Esophagus squamous epithelium (tissue), 5 donors: ENCODE data around the gene TRMT44. TPM values are rescaled to one million over a fixed set of nuclear protein-coding genes. Genes with fewer than 3 reads are reported as not detected.

ENCODE experiments used
- DNase-seq: peaks from one replicate; lab custom pipeline; 2025; lab: John Stamatoyannopoulos, UW
- H3K27ac ChIP-seq, 4 donors: fragments of 200-600 bp; sonication (generic); one replicate each; pipeline ENCODE4 v1.5.1; 2016 to 2019; ENCODE audit warnings: mild to moderate bottlenecking in 1 of 4
- H3K27me3 ChIP-seq, 4 donors: fragments of 200-600 bp; sonication (generic); 1 replicate in 3 of 4; 2 replicates in 1 of 4; pipeline versions ENCODE4 v1.5.1 to v1.6.0; 2017 to 2021; ENCODE audit warnings: antibody characterized with exemption in 1 of 4
- H3K36me3 ChIP-seq, 3 donors: fragments of 200-600 bp; sonication (generic); one replicate each; pipeline ENCODE4 v1.5.1; 2016 to 2019
- H3K4me1 ChIP-seq, 3 donors: fragments of 200-600 bp; sonication (generic); one replicate each; pipeline ENCODE4 v1.5.1; 2017 to 2019
- H3K4me3 ChIP-seq, 4 donors: fragments of 200-600 bp; sonication (generic); 1 replicate in 3 of 4; 2 replicates in 1 of 4; pipeline ENCODE4 v1.5.1; 2016 to 2019; ENCODE audit warnings: mild to moderate bottlenecking in 2 of 4, moderate library complexity in 1 of 4
- H3K9me3 ChIP-seq, 3 donors: fragments of 200-600 bp; sonication (generic); one replicate each; pipeline ENCODE4 v1.5.1; 2016 to 2019
- CTCF ChIP-seq, 6 experiments: fragments of 450-650 bp in 4 of 6; fragments of 200-600 bp in 2 of 6; sonication (generic) in 2 of 6; IDR thresholded peaks; one replicate each; pipeline ENCODE4 v1.5.1; 2016 to 2019; ENCODE audit warnings: antibody characterized with exemption in 6 of 6, mild to moderate bottlenecking in 4 of 6, moderate library complexity in 4 of 6
- POLR2A ChIP-seq, 4 donors: fragments of 450-650 bp; IDR thresholded peaks; one replicate each; pipeline ENCODE4 v1.6.1; 2017; ENCODE audit warnings: antibody characterized with exemption in 4 of 4, mild to moderate bottlenecking in 4 of 4, moderate library complexity in 3 of 4
- WGBS, 2 donors: methylation state at CpG; one replicate each; pipeline ENCODE4 v1.1.5; 2018; 5-methylcytosine and 5-hydroxymethylcytosine counted together
- intact Hi-C: fragments of 100-400 bp; cut with DNase I; formaldehyde crosslinking; loops from one replicate; pipeline ENCODE4 v1.15.0; 2022
- total RNA-seq, 4 donors: library from RNA; depleted of rRNA; stranded (reverse); fragments of >200 nt; gene quantifications; one replicate each; pipeline ENCODE4 v1.1.0, GENCODE V29; 2016
- donor health status: DM: yes; HTN: yes; CAD: no.

The TRMT44 gene
- total RNA-seq, 4 donors from 2014 or later = 26.8 to 31.7 (median 28.8) TPM

DNA sequence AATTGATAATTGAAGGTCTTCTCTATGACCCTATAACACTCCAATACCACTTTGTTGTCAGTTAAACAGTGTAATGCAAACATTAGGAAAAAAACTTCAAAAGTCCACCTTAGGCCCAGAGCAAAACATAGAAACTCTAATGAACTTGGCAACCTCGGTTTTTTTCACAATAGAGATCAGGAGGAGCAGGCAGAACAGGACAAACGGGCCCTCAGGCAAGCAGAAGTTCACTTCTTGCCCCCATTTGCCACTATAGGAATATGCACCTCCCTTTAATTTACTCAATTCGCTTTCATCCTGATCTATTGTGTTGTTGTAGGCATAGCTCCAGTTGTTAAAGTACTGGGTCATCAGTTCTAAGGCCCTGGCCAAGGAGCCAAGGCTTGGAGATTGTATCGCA is 18.2 kb upstream of the TRMT44 start:
- 19 to 67% methylated on average over 4 of the region's 4 CpGs for WGBS, 2 donors
- Histone ChIP-seq H3K4me1 (peaks cover 27 to 82% (median 37%) of the 10 kb centered on the region in 3 donors), H3K27ac (peak overlapping the region in 3 of 4 donors; percentile 6 to 67 (median 65)), H3K36me3 (peaks cover 0 to 26% (median 0%) of the 10 kb centered on the region in 3 donors), H3K27me3 (no peaks in the 10 kb centered on the region), H3K4me3 (no peak overlapping the region), H3K9me3 (no peaks in the 10 kb centered on the region)
- no peak for DNase-seq
- TF ChIP-seq POLR2A (IDR thresholded peaks at IDR 0.05) (no peak), CTCF (IDR thresholded peaks at IDR 0.05) (no peak)
- intact Hi-C loops = no loop called here

DNA sequence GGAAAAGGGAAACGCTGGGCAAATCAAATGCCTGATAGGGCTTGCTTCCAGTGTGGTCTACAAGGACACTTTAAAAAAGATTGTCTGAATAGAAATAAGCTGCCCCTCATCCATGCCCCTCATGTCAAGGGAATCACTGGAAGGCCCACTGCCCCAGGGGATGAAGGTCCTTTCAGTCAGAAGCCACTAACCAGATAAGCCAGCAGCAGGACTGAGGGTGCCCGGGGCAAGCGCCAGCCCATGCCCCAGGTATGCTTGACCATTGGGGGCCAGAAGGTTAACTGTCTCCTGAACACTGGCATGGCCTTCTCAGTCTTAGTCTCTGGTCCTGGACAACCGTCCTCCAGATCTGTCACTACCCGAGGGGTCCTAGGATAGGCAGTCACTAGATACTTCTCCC is 17.8 kb upstream of the TRMT44 start:
- H3K27ac ChIP-seq = peak overlapping the region in 3 of 4 donors; percentile 6 to 67 (median 65)
- no peak for TF ChIP-seq CTCF (IDR thresholded peaks at IDR 0.05)
- TF ChIP-seq POLR2A (IDR thresholded peaks at IDR 0.05) = no peak
- no peak for DNase-seq
- no peaks in the 10 kb centered on the region for H3K27me3 ChIP-seq
- peaks cover 31 to 86% (median 41%) of the 10 kb centered on the region in 3 donors for H3K4me1 ChIP-seq
- H3K36me3 ChIP-seq = peaks cover 0 to 22% (median 0%) of the 10 kb centered on the region in 3 donors
- no peak overlapping the region for H3K4me3 ChIP-seq
- H3K9me3 ChIP-seq = no peaks in the 10 kb centered on the region
- intact Hi-C loops = no loop called here
- WGBS, 2 donors = 96 to 97% methylated on average over 3 to 4 of the region's 5 CpGs

DNA sequence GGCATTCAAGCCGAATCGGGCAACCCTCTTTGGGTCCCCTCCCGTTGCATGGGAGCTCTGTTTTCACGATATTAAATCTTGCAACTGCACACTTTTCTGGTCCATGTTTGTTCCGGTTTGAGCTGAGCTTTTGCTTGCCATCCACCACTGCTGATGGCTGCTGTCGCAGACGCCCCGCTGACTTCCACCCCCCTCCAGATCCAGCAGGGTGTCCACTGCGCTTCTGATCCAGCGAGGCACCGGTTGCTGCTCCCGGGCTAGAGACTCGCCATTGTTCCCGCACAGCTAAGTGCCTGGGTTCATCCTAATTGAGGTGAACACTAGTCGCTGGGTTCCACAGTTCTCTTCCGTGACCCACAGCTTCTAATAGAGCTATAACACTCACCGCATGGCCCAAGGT is 13.3 kb upstream of the TRMT44 start:
- 77 to 79% methylated on average over 12 to 15 of the region's 17 CpGs for WGBS, 2 donors
- intact Hi-C loops = no loop called here
- Histone ChIP-seq H3K4me3 (peak overlapping the region; percentile 87 to 100 (median 92)), H3K27me3 (no peaks in the 10 kb centered on the region), H3K36me3 (peaks cover 0 to 27% (median 0%) of the 10 kb centered on the region in 3 donors), H3K4me1 (peaks cover 23 to 71% (median 34%) of the 10 kb centered on the region in 3 donors), H3K9me3 (no peaks in the 10 kb centered on the region), H3K27ac (peak overlapping the region; percentile 92 to 94 (median 94))
- no peak for TF ChIP-seq CTCF (IDR thresholded peaks at IDR 0.05)
- no peak for TF ChIP-seq POLR2A (IDR thresholded peaks at IDR 0.05)
- no peak for DNase-seq

DNA sequence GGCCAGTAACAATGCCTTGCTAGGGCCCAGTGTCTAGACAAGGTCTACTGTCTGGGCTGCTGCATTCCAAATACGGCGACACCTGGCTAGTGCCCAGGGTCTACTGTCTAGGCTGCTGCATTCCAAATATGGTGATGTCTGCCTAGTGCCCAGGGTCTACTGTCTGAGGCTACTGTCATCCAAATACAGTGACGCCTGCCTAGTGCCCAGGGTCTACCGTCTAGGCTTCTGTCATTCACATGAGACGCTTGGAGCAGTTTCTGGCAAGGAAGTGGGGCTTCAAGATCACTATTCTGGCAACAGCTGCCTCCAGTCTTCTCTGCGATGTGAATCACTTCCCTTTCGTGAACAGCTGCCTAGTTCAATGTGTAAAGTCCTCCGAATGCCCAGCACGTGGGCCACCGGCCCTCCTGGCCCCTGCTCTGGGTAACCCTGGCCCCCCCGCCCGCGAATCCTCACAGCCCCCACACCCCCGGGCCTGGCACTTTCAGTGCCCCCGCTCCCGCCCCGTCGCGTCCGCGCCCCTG is 12.8 kb upstream of the TRMT44 start:
- H3K4me3 ChIP-seq = peak overlapping the region; percentile 87 to 100 (median 92)
- H3K4me1 ChIP-seq = peaks cover 19 to 71% (median 33%) of the 10 kb centered on the region in 3 donors
- intact Hi-C loops = no loop called here
- no peaks in the 10 kb centered on the region for H3K27me3 ChIP-seq
- WGBS, 2 donors = 0 to 6% methylated on average over 1 to 9 of the region's 21 CpGs
- no peaks in the 10 kb centered on the region for H3K9me3 ChIP-seq
- H3K36me3 ChIP-seq = peaks cover 0 to 27% (median 0%) of the 10 kb centered on the region in 3 donors
- peak overlapping the region; percentile 92 to 94 (median 94) for H3K27ac ChIP-seq
- TF ChIP-seq CTCF (IDR thresholded peaks at IDR 0.05) (no peak), POLR2A (IDR thresholded peaks at IDR 0.05) (no peak)
- no peak for DNase-seq

DNA sequence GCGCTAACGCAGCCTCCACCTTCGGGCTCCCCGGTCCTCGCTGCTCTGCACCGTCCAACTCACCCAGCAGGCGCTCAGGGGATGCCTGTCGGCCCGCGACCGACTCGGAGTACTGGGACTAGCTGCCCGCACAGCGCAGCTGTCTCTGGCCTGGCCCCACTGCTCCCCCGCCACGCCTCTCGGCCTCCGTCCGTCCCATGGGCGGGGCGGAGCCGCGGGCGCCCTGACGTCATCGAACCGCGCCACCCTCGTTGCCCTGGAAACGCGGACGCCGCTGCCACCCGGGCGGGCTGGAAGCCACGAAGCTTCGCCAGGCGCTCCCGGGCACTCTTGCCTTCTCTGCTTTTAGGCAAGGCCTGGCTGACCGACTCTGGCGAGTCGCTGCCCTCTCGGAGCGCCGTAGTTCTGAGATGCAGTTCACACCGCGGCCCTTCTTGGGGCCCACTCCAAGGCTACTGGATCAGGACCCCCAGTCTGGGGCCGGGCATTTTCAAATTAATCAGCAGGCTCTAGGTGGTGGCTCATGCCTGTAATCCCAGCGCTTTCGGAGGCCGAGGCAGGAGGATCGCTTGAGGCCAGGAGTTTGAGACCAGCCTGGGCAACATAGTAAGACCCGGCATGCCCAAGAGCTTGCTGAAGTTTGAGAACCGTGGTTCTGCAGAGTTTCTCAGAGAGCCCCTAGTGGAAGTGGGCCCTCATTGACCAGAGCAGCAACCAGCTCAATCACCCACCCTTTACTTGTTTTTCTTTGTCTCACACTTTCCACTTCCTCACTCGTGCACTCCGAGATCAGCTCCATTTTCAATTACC is 12.1 kb upstream of the TRMT44 start:
- H3K4me1 ChIP-seq = peaks cover 17 to 71% (median 32%) of the 10 kb centered on the region in 3 donors
- peaks cover 0 to 27% (median 0%) of the 10 kb centered on the region in 3 donors for H3K36me3 ChIP-seq
- intact Hi-C loops = no loop called here
- peak in 3 of 6 experiments; percentile 8 to 28 (median 27) for TF ChIP-seq CTCF (IDR thresholded peaks at IDR 0.05)
- TF ChIP-seq POLR2A (IDR thresholded peaks at IDR 0.05) = peak in 3 of 4 donors; percentile 59 to 83 (median 71)
- WGBS, 2 donors = 8 to 13% methylated on average over 4 to 7 of the region's 56 CpGs
- peak; percentile 25 for DNase-seq
- H3K27me3 ChIP-seq = no peaks in the 10 kb centered on the region
- peak overlapping the region; percentile 92 to 94 (median 94) for H3K27ac ChIP-seq
- H3K9me3 ChIP-seq = no peaks in the 10 kb centered on the region
- H3K4me3 ChIP-seq = peak overlapping the region; percentile 87 to 100 (median 92)
